GM18517 (cell line): Measurements from ENCODE around the gene NOL12.
A peak's percentile ranks its signal among the peaks of the same experiment; 100 is the strongest.
"Not testable (repeated sequence)": the region's sequence is repeated elsewhere in the genome, so short reads cannot be mapped to it uniquely, and the experiment has no call there.

Experiments
- ATAC-seq: cut with Tn5 transposase; IDR thresholded peaks from one replicate; pipeline ENCODE4 v1.9.1; 2021; ENCODE audit warnings: mild to moderate bottlenecking, moderate library complexity; ENCODE audit not compliant: unreplicated experiment

NOL12 gene

DNA sequence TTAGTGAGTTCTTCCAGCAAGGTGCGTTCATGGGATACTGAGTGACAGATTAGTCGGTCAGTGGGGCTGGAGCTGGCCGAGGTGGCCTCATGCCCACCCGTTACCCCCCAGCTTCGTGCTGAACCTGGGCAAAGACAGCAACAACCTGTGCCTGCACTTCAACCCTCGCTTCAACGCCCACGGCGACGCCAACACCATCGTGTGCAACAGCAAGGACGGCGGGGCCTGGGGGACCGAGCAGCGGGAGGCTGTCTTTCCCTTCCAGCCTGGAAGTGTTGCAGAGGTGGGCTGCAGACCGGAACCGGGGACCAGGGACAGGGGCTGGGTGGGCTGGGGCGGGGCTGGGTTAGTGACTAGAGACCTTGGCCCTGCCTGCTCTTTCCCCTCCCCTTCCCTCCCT lies 7.8 kb upstream of the NOL12 start:
- no peak for ATAC-seq

DNA sequence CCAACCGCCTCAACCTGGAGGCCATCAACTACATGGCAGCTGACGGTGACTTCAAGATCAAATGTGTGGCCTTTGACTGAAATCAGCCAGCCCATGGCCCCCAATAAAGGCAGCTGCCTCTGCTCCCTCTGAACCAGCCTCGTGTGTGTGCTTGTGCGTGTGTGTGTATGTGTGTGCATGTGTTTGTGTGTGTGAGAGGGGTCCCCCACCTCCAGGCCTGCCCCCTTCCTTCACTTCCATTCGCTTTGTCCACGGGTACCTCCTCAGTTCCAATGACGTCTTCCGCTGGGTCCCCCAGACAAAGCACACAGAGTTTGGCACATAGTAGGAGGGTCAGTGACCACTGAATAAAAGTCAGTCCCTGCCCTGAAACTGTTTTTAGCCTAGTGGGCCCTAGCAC lies 6.5 kb upstream of the NOL12 start:
- ATAC-seq = no peak

DNA sequence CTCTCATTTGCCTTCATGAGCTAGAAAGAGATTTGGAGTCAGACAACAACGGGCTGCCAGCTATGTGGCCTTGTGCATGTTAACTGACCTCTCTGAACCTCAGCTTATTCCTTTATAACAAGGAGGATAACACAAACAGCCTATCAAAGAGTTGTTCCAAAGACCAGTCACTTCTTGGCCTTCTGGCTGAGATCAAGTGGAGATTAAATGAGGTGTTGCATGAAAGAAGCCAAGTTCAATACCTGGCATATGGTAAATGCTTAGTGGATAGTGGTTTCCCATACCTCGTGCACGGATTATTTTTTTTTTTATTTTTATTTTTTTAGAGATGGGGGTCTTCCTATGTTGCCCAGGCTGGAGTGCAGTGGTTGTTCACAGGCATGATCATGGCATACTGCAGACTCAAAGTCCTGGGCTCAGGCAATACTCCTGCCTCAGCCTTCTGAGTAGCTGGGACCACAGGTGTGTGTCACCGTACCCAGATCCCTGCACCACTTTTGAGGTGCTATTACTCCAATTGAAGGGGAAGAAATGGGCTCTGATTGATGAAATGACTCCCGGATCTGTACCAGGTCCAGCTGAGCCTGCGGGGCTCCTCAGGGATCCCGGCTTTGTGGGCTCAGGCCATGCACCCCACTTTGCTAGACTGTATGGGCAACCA lies 5.8 kb upstream of the NOL12 start:
- no peak for ATAC-seq

GRCh38 chr22:37681001-37681424 lies 5.1 kb upstream of the NOL12 start:
- no peak for ATAC-seq

DNA sequence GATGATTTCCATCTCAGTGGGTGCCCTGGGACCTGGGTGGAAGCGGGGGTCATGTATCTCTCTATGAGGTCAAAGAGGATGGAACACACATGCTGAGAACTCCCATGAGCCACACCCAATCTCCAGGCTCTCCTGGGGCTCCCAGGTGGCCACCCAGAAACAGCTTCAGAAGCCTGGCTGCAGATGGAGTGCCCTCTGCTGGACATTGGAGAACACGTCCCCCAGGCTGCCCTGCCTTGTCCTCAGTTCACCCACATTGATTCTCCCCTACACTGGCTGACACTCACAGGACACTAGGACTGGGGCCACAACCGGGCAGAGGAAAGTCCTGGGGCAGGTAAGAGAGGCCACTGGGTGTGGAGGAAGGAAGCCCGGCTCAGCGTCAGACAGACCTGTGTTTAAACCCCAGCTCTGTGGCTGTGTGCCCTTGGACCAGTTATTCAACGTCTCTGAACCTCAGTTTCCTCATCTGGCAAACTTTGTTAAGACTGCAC lies 4.5 kb upstream of the NOL12 start:
- no peak for ATAC-seq

DNA sequence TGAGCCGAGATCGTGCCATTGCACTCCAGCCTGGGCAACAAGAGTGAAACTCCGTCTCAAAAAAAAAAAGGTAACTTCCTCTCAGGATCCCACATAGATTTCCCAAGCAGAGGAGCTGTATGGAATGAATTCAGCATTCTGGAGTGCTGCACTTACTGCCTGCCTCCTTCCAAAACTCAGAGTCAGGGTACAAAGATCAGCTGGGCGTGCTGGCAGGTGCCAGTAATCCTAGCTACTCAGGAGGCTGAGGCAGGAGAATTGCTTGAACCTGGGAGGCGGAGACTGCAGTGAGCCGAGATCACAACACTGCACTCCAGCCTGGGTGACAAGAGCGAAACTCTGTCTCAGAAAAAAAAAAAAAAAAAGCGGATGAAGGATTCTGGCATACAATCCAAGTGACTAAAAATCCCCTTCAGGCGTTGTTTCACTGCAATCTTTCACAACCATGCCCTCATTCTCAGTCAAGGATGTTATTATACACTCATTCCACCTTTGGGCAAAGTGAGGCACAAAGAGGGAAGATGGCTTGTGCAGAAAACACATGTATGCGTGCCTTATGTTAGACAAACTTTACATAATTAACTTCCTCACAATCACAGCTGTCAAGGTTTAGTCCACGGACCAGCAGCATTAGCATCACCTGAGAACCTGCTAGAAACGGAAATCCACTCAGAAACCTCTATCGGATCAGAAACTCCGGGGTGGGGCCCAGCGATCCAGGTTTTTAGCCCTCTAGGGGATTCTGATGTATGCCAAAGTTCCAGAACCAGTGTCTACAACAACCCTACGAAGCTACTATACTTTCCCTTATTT lies 1.1 kb upstream of the NOL12 start:
- no peak for ATAC-seq

DNA sequence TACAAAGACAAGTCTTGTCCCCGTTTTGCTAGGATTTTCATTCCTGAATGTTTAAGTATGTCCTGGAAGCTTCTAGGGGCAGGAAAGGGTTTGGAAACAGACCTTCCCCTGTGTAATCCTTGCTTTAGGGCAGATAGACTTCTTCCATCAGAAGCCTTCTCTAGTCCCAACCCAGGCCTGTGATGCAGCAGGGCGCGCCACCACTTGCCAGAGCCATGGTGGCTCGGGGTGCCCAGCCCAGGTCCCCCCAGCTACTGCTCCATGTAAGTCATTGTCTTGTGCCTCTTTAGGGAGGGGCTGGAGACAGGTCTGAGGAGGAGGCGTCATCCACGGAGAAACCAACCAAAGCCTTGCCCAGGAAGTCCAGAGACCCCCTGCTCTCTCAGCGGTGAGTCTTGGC lies 4.3 kb downstream of the NOL12 start:
- ATAC-seq = no peak

- ATAC-seq = no peak
Observed at GRCh38 chr22:37690901-37691504, 4.9 kb downstream of the NOL12 start.

DNA sequence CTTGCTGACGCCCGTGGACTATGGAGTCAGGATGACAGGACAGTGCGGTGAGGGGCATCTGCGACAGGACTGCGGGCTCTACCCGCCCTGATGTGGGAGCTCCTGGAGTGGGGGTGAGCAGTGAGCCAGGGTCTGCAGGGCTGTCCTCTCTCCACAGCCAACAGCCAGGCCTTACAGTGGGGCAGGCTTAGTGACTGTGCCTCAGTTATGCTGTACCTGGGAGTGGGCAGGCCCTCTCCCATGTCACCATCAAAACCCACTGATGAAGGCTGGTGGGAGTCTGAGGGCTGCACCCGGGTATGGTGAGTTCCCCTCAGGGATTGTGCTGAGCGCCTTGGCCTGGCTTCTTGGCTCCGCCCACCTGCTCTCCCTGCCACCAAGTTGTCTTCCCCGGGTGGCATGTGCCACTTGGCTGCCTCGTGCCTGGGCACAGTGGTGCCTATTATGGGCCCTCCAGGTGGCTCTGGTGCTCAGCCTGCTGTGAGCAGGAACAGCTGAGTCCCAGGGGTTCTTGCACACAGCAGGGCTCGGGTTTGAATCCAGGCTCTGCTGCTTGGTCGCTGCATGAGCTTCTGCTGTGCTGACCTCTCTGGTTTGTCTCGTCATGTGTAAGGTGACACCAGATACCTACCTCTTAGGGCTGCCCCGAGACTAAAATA lies 6.6 kb downstream of the NOL12 start:
- no peak for ATAC-seq

DNA sequence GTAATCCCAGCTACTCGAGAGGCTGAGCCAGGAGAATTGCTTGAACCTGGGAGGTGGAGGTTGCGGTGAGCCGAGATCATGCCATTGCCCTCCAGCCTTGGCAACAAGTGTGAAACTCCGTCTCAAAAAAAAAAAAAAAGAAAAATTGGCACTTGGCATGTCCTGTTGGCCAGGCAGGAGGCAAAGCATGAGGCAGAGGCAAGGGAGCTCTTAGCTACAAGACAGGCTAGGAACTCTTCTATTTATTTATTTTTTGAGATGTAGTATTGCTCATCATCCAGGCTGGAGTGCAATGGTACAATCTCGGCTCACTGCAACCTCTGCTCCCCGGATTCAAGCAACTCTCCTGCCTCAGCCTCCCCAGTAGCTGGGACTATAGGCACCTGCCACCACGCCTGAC lies 8.0 kb downstream of the NOL12 start:
- not testable (repeated sequence) for ATAC-seq

- ATAC-seq = not testable (repeated sequence)
Observed at GRCh38 chr22:37696260-37696656, 10.1 kb downstream of the NOL12 start.

DNA sequence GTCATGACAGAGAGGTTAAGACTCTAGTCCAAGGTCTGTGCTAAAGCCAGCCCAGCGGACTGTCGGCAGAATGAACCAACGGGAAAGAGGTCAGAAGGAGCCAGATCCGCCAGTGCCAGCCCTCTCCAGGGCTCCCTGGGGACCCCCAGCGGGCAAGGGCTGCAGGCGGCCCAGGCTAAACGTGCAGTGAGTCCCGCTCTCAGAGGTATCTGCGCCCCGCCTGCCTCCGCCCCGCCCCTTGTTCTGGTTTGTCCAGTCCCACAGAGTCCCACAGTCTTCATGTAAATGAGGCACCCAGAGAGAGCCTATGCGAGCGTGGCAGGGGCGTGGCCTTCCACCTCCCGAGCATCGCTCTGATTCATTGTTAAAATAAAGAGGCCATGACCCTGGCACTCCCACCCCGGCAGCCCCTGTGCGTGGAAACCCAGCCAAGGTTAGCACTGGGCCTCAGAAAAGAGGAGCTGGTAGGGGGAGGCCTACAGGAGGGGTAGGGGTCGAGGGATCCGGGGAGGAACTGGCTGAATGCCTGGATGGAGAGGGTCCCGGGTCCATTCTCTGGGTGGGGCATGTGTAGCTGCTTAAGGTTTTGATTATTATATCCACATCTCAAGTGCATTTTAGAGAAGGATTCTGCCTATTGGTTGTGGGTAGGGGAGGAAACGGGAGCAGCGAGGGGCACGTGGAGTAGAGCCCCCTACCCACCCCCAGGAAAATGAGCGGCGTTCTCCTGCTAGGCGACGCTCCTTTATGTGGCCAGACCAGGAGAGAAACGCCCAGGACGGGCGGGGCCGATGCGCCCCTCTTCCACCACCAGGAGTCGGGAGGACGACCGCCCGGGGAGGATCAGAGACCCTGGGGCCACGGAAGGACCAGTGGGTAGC lies 10.8 kb downstream of the NOL12 start, which contains the start of gene TRIOBP:
TSS of gene TRIOBP (plus strand) at position 392 of the 881 bp plus-strand sequence. CDS start 4,318 bp downstream, outside the sequence.
- ATAC-seq = peak; percentile 81

- ATAC-seq = no peak
Observed at GRCh38 chr22:37697538-37697835, 11.3 kb downstream of the NOL12 start.

DNA sequence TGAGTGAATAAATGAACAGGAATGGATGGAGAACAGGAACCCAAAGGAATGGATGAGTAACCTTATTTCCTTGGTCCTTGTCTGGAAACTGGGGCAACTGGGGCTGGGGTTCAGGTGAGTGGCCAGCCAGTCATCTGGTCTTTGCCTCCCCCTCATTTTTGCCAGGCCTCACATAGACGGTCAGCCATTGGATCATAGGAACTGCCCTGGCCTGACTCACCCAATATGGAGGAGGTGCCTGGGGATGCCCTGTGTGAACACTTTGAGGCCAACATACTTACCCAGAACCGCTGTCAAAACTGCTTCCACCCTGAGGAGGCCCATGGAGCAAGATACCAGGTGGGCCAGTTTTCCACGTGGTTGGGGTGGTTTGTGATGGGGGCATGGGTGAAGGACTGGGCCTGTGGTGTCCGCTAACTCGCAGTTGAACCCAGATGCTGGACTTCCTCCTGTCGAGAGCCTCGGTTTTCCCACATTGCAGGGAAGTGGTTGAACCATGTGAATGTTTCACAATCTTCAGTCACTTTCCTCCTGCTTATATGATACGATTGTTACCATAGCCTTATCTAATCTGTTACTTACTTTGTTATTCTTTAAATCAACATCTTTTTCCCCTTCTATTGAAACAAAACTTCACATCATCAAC lies 15.1 kb downstream of the NOL12 start:
- ATAC-seq = no peak

GRCh38 chr22:37703906-37704305 lies 17.8 kb downstream of the NOL12 start:
- ATAC-seq = no peak

DNA sequence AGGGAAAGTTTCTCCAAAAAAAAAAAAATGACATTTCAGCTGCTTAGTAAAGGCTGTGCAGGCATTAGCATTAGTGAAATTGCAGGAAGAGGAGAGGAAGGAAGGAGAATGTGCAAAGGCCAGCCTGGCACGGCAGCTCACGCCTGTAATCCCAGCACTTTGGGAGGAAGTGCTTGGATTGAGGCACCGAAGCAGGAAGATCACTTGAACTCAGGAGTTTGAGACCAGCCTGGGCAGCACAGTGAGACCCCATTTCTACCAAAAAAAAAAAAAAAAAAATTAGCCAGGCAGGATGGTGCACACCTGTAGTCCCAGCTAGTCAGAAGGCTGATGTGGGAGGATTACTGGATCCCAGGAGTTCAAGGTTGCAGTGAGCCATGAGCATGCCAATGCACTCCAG lies 18.5 kb downstream of the NOL12 start:
- ATAC-seq = no peak

DNA sequence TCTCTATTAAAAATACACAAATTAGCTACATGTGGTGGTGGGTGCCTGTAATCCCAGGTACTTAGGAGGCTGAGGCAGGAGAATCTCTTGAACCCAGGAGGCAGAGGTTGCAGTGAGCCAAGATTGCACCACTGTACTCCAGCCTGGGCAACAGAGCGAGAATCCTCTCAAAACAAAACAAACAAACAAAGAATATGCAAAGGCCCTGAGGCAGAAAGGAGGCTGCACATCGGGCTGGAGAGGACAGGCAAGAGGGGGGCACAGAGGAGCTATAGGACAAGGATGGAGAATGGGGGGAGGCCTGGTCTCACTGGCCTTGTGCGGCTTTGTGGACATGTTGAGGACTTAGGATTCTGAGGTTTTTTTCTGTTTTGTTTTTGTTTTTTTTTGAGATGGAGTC lies 19.1 kb downstream of the NOL12 start:
- no peak for ATAC-seq

DNA sequence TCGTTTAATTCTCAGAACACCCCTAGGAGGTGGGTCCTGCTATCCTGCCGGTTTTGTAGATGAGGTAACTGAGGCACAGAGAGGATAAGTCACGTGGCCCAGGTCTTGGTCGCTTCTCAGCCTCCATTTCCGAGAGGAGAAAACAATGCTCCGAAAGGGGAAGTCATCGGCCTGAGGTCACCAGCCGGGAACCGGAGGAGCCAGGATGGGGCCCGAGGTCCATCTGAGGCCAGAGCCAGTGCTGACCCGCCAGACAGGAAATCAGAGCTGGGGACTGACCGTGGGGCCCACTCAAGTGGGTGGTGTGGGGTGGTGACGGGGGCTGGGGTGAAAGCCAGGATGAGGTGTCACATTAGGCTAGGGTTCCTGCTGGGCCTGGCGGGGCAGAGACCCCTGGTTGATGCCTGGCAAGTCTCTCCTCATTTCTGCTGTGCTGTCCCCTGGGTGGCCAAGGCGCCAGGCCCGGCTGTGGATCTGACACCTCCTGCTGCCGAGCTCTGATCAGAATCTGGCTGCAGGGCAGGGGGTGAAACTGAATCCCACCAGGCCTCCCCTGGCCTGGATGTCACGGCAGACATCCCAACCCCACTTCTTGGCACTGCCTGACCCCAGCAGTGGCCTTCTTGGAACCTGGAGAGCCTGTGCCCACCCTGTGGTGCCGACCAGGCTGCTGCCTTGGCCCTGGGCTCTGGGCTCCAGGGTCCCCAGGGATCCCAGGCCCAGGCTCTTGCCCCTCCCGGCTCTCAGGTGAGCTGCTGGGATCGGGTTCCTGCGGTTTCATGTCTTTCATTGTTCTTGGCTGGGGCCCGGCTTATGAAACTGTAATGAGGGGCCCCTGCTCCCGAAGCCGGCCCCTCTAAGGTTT lies 22.7 kb downstream of the NOL12 start:
- no peak for ATAC-seq

DNA sequence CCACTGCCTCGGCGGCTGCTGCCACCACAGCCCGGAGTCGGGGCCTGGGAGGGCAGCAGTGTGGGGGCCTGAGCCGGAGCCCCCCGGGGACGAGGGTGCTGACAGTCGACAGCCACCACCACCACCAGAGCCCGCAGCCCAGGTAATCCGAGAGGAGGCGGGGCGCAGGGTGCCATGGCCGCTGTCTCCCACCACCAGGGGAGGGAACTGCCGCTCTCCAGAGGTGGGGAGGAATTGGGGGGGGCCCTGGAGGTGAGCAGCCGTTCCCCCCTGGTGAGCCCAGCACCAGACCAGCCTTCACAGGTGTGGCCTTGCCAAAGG lies 23.3 kb downstream of the NOL12 start:
- no peak for ATAC-seq
